ACC112 (cell line): ENCODE measurements around the gene LRIG2.
"Not testable (repeated sequence)": the region's sequence is repeated elsewhere in the genome, so short reads cannot be mapped to it uniquely, and the experiment has no call there.

Experiments
- H2AFZ ChIP-seq: fragments of 200-600 bp; sonication (generic); one replicate; pipeline ENCODE4 v1.6.0; 2017; ENCODE audit warnings: antibody characterized with exemption, low read length; ENCODE audit not compliant: unreplicated experiment
- H3K27ac ChIP-seq: fragments of 200-600 bp; sonication (generic); 2 replicates; pipeline ENCODE4 v1.5.1; 2014; ENCODE audit warnings: low read depth, mild to moderate bottlenecking, antibody characterized with exemption, low read length, moderate library complexity
- H3K27me3 ChIP-seq: fragments of 200-600 bp; sonication (generic); 2 replicates; pipeline ENCODE4 v1.6.1; 2014; ENCODE audit warnings: mild to moderate bottlenecking, antibody characterized with exemption, low read length, moderate library complexity, mixed read lengths; ENCODE audit not compliant: insufficient read depth
- H3K36me3 ChIP-seq: fragments of 200-600 bp; sonication (generic); 2 replicates; pipeline ENCODE4 v1.6.1; 2016; ENCODE audit warnings: mild to moderate bottlenecking, antibody characterized with exemption, low read length, moderate library complexity, mixed read lengths; ENCODE audit not compliant: insufficient read depth
- H3K4me1 ChIP-seq: fragments of 200-600 bp; sonication (generic); one replicate; pipeline ENCODE4 v1.6.1; 2016; ENCODE audit warnings: low read length, mixed read lengths; ENCODE audit not compliant: insufficient read depth, unreplicated experiment, control insufficient read depth
- H3K4me3 ChIP-seq: fragments of 200-600 bp; sonication (generic); 2 replicates; pipeline ENCODE4 v1.5.1; 2014; ENCODE audit warnings: mild to moderate bottlenecking, low read depth, low read length
- H3K79me2 ChIP-seq: fragments of 200-600 bp; sonication (generic); one replicate; pipeline ENCODE4 v1.6.0; 2016; ENCODE audit warnings: low read length; ENCODE audit not compliant: control insufficient read depth, unreplicated experiment, insufficient read depth

Gene LRIG2

DNA sequence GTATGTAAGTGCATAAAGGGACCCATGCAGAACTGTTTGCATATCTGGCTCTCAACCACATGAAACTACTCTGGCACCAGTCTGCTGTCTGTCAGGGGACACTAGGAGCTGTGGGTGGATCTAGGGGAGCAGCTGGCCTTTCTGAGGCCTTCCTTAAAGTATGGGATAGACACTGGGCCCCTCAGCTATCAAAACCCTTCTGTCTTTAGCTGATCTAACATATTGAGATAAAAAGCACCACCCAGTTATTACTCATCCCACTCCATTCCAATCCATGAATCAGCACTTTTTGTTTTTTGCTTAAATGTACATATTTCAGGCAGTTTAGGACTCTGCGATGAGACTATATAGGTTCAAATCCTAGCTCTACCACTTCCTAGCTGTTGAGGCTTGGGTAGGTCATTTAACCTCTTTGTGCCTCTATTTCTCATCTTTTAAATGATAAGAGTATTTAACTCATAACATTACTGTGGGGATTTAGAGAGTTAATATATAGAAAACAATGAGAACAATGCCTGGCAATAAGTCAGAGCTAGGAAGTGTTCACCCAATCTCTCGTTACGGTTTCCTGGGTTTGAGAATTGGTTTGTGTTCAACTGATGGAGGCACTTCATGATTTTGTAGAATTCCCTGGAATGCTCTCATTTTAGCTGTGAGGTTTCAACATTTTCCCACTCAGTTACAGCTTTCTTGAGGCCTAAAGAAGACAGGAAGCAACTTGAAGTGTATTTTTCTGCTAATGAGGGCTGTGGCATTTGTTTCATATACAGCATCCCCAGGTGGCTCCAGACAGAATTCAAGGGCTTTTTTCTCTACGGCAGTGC lies 68.9 kb downstream of the LRIG2 start:
- Histone ChIP-seq H2AFZ (peak overlapping the region; percentile 91), H3K27ac (peak overlapping the region; percentile 65), H3K79me2 (no peaks in the 10 kb centered on the region), H3K36me3 (no peaks in the 10 kb centered on the region), H3K27me3 (no peaks in the 10 kb centered on the region), H3K4me3 (peak overlapping the region; percentile 7; the same call in 1 of the 2 replicates), H3K4me1 (peaks cover 27% of the 10 kb centered on the region)

DNA sequence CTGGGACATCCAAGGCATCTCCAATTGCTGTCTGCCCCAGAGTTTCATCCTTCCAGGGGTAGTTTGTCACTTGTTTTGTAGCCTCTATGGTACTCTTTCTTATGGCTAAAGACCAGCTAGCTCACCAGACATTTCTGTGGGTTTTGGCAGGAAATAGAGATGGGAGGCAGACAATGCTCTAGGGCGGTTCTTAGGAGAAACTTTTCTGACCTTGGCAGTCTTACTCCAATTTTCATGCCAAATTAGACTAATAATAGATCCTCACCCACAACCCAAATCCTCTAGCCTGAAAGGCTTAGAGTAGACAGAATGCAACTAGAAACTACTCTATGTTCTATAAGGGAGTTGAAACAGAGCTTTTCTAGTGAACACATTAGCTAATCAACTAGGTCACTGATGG lies 69.8 kb downstream of the LRIG2 start:
- Histone ChIP-seq H3K79me2 (no peaks in the 10 kb centered on the region), H2AFZ (no peak overlapping the region), H3K27ac (no peak overlapping the region), H3K27me3 (no peaks in the 10 kb centered on the region), H3K4me1 (peaks cover 27% of the 10 kb centered on the region), H3K36me3 (no peaks in the 10 kb centered on the region), H3K4me3 (no peak overlapping the region)

- no peak overlapping the region for H2AFZ ChIP-seq
- no peak overlapping the region for H3K27ac ChIP-seq
- H3K4me1 ChIP-seq: peaks cover 18% of the 10 kb centered on the region
- no peaks in the 10 kb centered on the region for H3K36me3 ChIP-seq
- H3K79me2 ChIP-seq: no peaks in the 10 kb centered on the region
- no peaks in the 10 kb centered on the region for H3K27me3 ChIP-seq
- H3K4me3 ChIP-seq: no peak overlapping the region
Measured at GRCh38 chr1:113146242-113147072, 73.5 kb downstream of the LRIG2 start.

DNA sequence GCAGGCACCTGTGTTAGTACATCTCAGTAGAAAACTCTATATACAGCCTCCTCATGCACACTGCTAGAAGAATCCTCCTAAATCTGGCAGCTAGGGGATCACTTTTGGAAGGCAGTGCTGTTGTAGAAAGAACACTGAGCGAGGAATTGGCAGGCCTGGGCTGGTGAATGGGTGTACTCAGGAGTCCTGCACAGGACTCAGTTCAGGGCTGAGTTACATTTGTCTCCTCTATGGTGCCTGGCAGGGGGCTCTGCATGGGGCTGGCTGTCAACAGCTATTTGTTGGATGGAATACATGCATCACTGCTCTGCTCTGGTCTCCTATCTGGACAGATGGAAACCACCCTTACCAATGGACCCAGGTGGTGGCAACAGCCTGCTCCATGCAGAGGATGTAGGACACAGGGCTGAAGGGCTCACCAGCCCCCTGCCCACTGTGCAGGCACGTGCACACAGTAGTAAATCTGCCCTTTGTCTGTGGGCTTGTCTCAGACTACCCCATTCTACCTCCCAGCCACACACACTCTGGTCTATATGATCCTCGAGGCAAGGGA lies 74.2 kb downstream of the LRIG2 start:
- Histone ChIP-seq H3K27ac (no peak overlapping the region), H3K79me2 (no peaks in the 10 kb centered on the region), H3K27me3 (no peaks in the 10 kb centered on the region), H2AFZ (no peak overlapping the region), H3K4me3 (no peak overlapping the region), H3K4me1 (peaks cover 11% of the 10 kb centered on the region), H3K36me3 (no peaks in the 10 kb centered on the region)

DNA sequence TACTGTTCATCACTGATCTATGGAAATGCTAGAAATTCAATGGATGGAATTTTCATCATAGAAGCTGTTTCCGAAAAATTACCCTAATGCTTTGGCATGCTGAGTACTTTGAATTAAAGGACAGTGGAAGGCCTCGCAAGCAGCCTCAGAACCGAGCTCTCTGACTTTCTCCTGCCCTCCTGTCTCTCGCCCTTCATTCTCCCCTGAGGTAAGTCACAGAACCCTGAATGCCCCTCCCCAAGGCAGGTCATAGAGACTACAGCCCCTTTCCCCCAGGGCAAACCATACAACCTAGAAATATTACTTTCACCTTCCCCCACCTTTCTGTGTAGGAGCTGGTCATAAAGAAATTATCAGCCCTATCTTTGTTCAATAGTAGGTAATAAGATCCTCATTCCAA lies 74.8 kb downstream of the LRIG2 start:
- H3K27ac ChIP-seq: no peak overlapping the region
- no peak overlapping the region for H3K4me3 ChIP-seq
- H3K27me3 ChIP-seq: no peaks in the 10 kb centered on the region
- H3K79me2 ChIP-seq: no peaks in the 10 kb centered on the region
- no peaks in the 10 kb centered on the region for H3K36me3 ChIP-seq
- H2AFZ ChIP-seq: no peak overlapping the region
- H3K4me1 ChIP-seq: peaks cover 4% of the 10 kb centered on the region

DNA sequence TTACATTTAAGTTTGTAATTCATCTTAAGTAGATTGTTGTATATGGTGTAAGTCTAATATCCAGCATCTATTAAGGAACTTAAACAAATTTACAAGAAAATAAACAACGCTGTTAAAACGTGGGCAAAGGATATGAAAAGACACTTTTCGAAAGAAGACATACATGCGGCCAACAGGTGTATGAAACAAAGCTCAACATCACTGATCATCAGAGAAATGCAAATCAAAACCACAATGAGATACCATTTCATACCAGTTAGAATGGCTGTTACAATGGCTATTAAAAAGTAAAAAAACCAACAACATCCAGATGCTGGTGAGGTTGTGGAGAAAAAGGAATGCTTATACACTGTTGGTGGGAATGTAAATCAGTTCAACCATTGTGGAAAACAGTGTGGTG lies 77.5 kb downstream of the LRIG2 start:
- H3K79me2 ChIP-seq, H3K4me1 ChIP-seq, H3K36me3 ChIP-seq, H3K27me3 ChIP-seq, H3K27ac ChIP-seq, H2AFZ ChIP-seq, H3K4me3 ChIP-seq: not testable (repeated sequence)

- no peak overlapping the region for H3K27ac ChIP-seq
- H3K4me1 ChIP-seq: no peaks in the 10 kb centered on the region
- H3K4me3 ChIP-seq: no peak overlapping the region
- H3K79me2 ChIP-seq: no peaks in the 10 kb centered on the region
- H3K36me3 ChIP-seq: no peaks in the 10 kb centered on the region
- H2AFZ ChIP-seq: no peak overlapping the region
- no peaks in the 10 kb centered on the region for H3K27me3 ChIP-seq
Measured at GRCh38 chr1:113153116-113153803, 80.3 kb downstream of the LRIG2 start.

GRCh38 chr1:113156368-113156767 lies 83.4 kb downstream of the LRIG2 start:
- no peak overlapping the region for H3K27ac ChIP-seq
- no peaks in the 10 kb centered on the region for H3K4me1 ChIP-seq
- H3K36me3 ChIP-seq: no peaks in the 10 kb centered on the region
- no peak overlapping the region for H3K4me3 ChIP-seq
- no peak overlapping the region for H2AFZ ChIP-seq
- no peaks in the 10 kb centered on the region for H3K27me3 ChIP-seq
- no peaks in the 10 kb centered on the region for H3K79me2 ChIP-seq

DNA sequence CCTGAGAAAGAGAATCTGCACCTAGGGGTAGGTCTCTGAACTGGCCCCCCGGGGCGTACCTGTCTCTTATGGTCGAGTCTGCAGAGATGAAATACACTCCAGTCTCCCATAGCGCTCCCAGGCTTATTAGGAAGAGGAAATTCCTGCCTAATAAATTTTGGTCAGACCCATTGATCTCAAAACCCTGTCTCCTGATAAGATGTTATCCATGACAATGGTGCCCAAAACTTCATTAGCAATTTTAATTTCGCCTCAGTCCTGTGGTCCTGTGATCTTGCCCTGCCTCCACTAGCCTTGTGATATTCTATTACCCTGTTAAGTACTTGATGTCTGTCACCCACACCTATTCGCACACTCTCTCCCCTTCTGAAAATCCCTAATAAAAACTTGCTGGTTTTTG lies 85.7 kb downstream of the LRIG2 start:
- not testable (repeated sequence) for H2AFZ ChIP-seq, H3K4me3 ChIP-seq, H3K36me3 ChIP-seq, H3K27me3 ChIP-seq, H3K4me1 ChIP-seq, H3K79me2 ChIP-seq, H3K27ac ChIP-seq

- Histone ChIP-seq H3K79me2 (no peaks in the 10 kb centered on the region), H3K4me1 (no peaks in the 10 kb centered on the region), H3K4me3 (no peak overlapping the region), H3K27me3 (no peaks in the 10 kb centered on the region), H3K27ac (no peak overlapping the region), H2AFZ (no peak overlapping the region), H3K36me3 (no peaks in the 10 kb centered on the region)
Measured at GRCh38 chr1:113166473-113166872, 93.5 kb downstream of the LRIG2 start.
